HEK293 (cell line): ENCODE measurements around the gene IER2.

Source experiments
- GLIS1 ChIP-seq: fragments of 450-650 bp; formaldehyde crosslinking; IDR thresholded peaks from 2 replicates; pipeline ENCODE4 v1.5.1; 2016; ENCODE audit warnings: missing biosample characterization, missing genetic modification characterization
- HOXD13 ChIP-seq: sonication (generic); formaldehyde crosslinking; IDR thresholded peaks from 2 replicates; pipeline ENCODE4 v1.8.0; 2022; ENCODE audit warnings: missing genetic modification reagents, borderline replicate concordance
- MYNN ChIP-seq: fragments of 450-650 bp; formaldehyde crosslinking; IDR thresholded peaks from 2 replicates; pipeline ENCODE4 v1.5.1; 2016; ENCODE audit warnings: missing biosample characterization, missing genetic modification characterization, borderline replicate concordance
- PRDM6 ChIP-seq: fragments of 450-650 bp; formaldehyde crosslinking; IDR thresholded peaks from 2 replicates; pipeline ENCODE4 v1.5.1; 2017; ENCODE audit warnings: missing biosample characterization, missing genetic modification characterization
- RBAK ChIP-seq: fragments of 450-650 bp; formaldehyde crosslinking; IDR thresholded peaks from 2 replicates; pipeline ENCODE4 v1.5.1; 2016; ENCODE audit warnings: missing biosample characterization, missing genetic modification characterization
- SALL2 ChIP-seq: fragments of 450-650 bp; formaldehyde crosslinking; IDR thresholded peaks from 2 replicates; pipeline ENCODE4 v1.5.0; 2017; ENCODE audit warnings: missing biosample characterization, mild to moderate bottlenecking, missing genetic modification characterization, borderline replicate concordance
- SP3 ChIP-seq: fragments of 450-650 bp; formaldehyde crosslinking; IDR thresholded peaks from 2 replicates; pipeline ENCODE4 v1.5.1; 2016; ENCODE audit warnings: missing biosample characterization, missing genetic modification characterization
- YY2 ChIP-seq: fragments of 450-650 bp; formaldehyde crosslinking; IDR thresholded peaks from 2 replicates; pipeline ENCODE4 v1.5.1; 2016; ENCODE audit warnings: missing biosample characterization, missing genetic modification characterization
- ZBTB8A ChIP-seq: fragments of 450-650 bp; formaldehyde crosslinking; IDR thresholded peaks from 2 replicates; pipeline ENCODE4 v1.5.1; 2016; ENCODE audit warnings: missing biosample characterization, missing genetic modification characterization
- ZFP37 ChIP-seq: fragments of 450-650 bp; formaldehyde crosslinking; IDR thresholded peaks from 2 replicates; pipeline ENCODE4 v1.5.1; 2016; ENCODE audit warnings: missing biosample characterization, missing genetic modification characterization
- ZFP41 ChIP-seq: fragments of 450-650 bp; formaldehyde crosslinking; IDR thresholded peaks from 2 replicates; pipeline ENCODE4 v1.5.1; 2016; ENCODE audit warnings: missing biosample characterization, missing genetic modification characterization, borderline replicate concordance
- ZNF114 ChIP-seq: fragments of 450-650 bp; formaldehyde crosslinking; IDR thresholded peaks from 2 replicates; pipeline ENCODE4 v1.5.0; 2017; ENCODE audit warnings: missing biosample characterization, missing genetic modification characterization
- ZNF121 ChIP-seq: fragments of 450-650 bp; formaldehyde crosslinking; IDR thresholded peaks from 2 replicates; pipeline ENCODE4 v1.5.1; 2016; ENCODE audit warnings: missing biosample characterization, missing genetic modification characterization
- ZNF16 ChIP-seq: fragments of 450-650 bp; formaldehyde crosslinking; IDR thresholded peaks from 2 replicates; pipeline ENCODE4 v1.5.1; 2016; ENCODE audit warnings: low read depth, missing biosample characterization, missing genetic modification characterization
- ZNF175 ChIP-seq: fragments of 450-650 bp; formaldehyde crosslinking; IDR thresholded peaks from 2 replicates; pipeline ENCODE4 v1.5.1; 2016; ENCODE audit warnings: missing biosample characterization, missing genetic modification characterization
- ZNF18 ChIP-seq: fragments of 450-650 bp; formaldehyde crosslinking; IDR thresholded peaks from 2 replicates; pipeline ENCODE4 v1.5.1; 2016; ENCODE audit warnings: missing biosample characterization, missing genetic modification characterization
- ZNF211 ChIP-seq: fragments of 450-650 bp; formaldehyde crosslinking; IDR thresholded peaks from 2 replicates; pipeline ENCODE4 v1.5.1; 2016; ENCODE audit warnings: low read depth, missing biosample characterization, missing genetic modification characterization
- ZNF214 ChIP-seq: fragments of 450-650 bp; formaldehyde crosslinking; IDR thresholded peaks from 2 replicates; pipeline ENCODE4 v1.5.1; 2017; ENCODE audit warnings: missing biosample characterization, mild to moderate bottlenecking, missing genetic modification characterization, borderline replicate concordance
- ZNF23 ChIP-seq: fragments of 450-650 bp; formaldehyde crosslinking; IDR thresholded peaks from 2 replicates; pipeline ENCODE4 v1.5.1; 2016; ENCODE audit warnings: missing biosample characterization, missing genetic modification characterization, borderline replicate concordance
- ZNF239 ChIP-seq: fragments of 450-650 bp; formaldehyde crosslinking; IDR thresholded peaks from 2 replicates; pipeline ENCODE4 v1.5.1; 2016; ENCODE audit warnings: missing biosample characterization, missing genetic modification characterization
- ZNF274 ChIP-seq, 2 experiments: fragments of 200-500 bp in 1 of 2; fragments of 450-650 bp in 1 of 2; sonication (Bioruptor generic) in 1 of 2; formaldehyde crosslinking in 1 of 2; IDR thresholded peaks; 2 replicates each; pipeline versions ENCODE4 v1.5.1 to v1.6.1; 2014 to 2016; ENCODE audit warnings: borderline replicate concordance in 1 of 2, inconsistent platforms in 1 of 2, low read length in 1 of 2, missing biosample characterization in 1 of 2, missing genetic modification characterization in 1 of 2
- ZNF341 ChIP-seq: fragments of 450-650 bp; formaldehyde crosslinking; IDR thresholded peaks from 2 replicates; pipeline ENCODE4; 2016; ENCODE audit warnings: low read depth, missing biosample characterization, missing genetic modification characterization
- ZNF362 ChIP-seq: fragments of 450-650 bp; formaldehyde crosslinking; IDR thresholded peaks from 2 replicates; pipeline ENCODE4 v1.5.1; 2016; ENCODE audit warnings: missing biosample characterization, missing genetic modification characterization
- ZNF391 ChIP-seq: fragments of 450-650 bp; formaldehyde crosslinking; IDR thresholded peaks from 2 replicates; pipeline ENCODE4 v1.5.1; 2016; ENCODE audit warnings: low read depth, missing biosample characterization, missing genetic modification characterization, borderline replicate concordance
- ZNF426 ChIP-seq: fragments of 450-650 bp; formaldehyde crosslinking; IDR thresholded peaks from 2 replicates; pipeline ENCODE4 v1.5.1; 2017; ENCODE audit warnings: missing biosample characterization, missing genetic modification characterization, mild to moderate bottlenecking, inconsistent platforms, moderate library complexity
- ZNF449 ChIP-seq: fragments of 450-650 bp; formaldehyde crosslinking; IDR thresholded peaks from 2 replicates; pipeline ENCODE4 v1.5.1; 2017; ENCODE audit warnings: missing biosample characterization, mild to moderate bottlenecking, missing genetic modification characterization, moderate library complexity
- ZNF473 ChIP-seq: fragments of 450-650 bp; formaldehyde crosslinking; IDR thresholded peaks from 2 replicates; pipeline ENCODE4 v1.5.1; 2017; ENCODE audit warnings: missing biosample characterization, missing genetic modification characterization
- ZNF501 ChIP-seq: fragments of 450-650 bp; formaldehyde crosslinking; IDR thresholded peaks from 2 replicates; pipeline ENCODE4 v1.5.1; 2016; ENCODE audit warnings: missing biosample characterization, missing genetic modification characterization
- ZNF521 ChIP-seq: fragments of 450-650 bp; formaldehyde crosslinking; IDR thresholded peaks from 2 replicates; pipeline ENCODE4 v1.5.1; 2017; ENCODE audit warnings: missing biosample characterization, mild to moderate bottlenecking, missing genetic modification characterization
- ZNF561 ChIP-seq: fragments of 450-650 bp; IDR thresholded peaks from 2 replicates; pipeline ENCODE4 v1.5.1; 2018; ENCODE audit warnings: missing biosample characterization, missing genetic modification characterization, borderline replicate concordance
- ZNF654 ChIP-seq: fragments of 450-650 bp; formaldehyde crosslinking; IDR thresholded peaks from 2 replicates; pipeline ENCODE4 v1.5.1; 2016; ENCODE audit warnings: low read depth, missing biosample characterization, missing genetic modification characterization
- ZNF785 ChIP-seq: fragments of 450-650 bp; formaldehyde crosslinking; IDR thresholded peaks from 2 replicates; pipeline ENCODE4 v1.5.1; 2016; ENCODE audit warnings: missing biosample characterization, missing genetic modification characterization
- ZNF791 ChIP-seq: fragments of 450-650 bp; formaldehyde crosslinking; IDR thresholded peaks from 2 replicates; pipeline ENCODE4 v1.5.1; 2016; ENCODE audit warnings: missing biosample characterization, missing genetic modification characterization
- ZNF830 ChIP-seq: fragments of 450-650 bp; IDR thresholded peaks from 2 replicates; pipeline ENCODE4 v1.5.0; 2018; ENCODE audit warnings: missing biosample characterization, missing genetic modification characterization, low read depth, mild to moderate bottlenecking, moderate library complexity
- ZSCAN30 ChIP-seq: fragments of 450-650 bp; IDR thresholded peaks from 2 replicates; pipeline ENCODE4 v1.5.1; 2018; ENCODE audit warnings: missing biosample characterization, mild to moderate bottlenecking, missing genetic modification characterization, moderate library complexity

IER2 gene

DNA sequence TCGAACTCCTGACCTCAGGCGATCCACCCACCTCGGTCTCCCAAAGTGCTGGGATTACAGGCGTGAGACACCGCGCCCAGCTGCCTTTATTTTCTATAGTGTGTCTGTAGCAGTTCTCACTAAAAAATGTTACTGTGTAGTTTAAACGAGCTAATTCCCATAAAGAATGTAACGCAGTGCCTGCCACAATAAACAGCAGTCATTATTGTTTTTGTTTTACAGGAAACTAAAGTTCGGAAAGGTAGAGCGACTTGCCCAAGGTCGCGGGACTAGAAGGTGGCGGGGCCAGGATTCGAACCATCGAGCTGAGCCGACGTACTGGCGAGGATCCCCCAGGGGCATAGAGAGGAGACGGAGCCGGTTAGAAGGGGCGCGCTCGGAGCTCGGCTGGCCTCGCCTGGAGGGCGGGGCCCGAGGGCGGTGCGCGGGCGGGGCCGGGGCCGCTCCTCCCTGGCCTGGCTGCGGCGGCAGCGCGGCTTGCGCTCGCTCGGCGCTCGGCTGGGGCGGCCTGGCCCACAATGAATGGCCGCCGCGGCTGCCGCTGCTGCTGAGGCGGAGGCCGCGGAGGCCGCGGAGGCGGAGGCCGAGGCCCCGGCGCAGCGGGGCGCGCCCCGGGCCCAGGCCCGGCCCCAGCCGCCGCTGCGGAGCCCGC, 32.3 kb upstream of the IER2 start, which contains the start of gene NACC1 (continued):
- TF ChIP-seq GLIS1: no peak; the same call in 1 of the 2 replicates
- no peak for TF ChIP-seq HOXD13 (CRISPR knock-in tag)
- TF ChIP-seq ZNF521 (tag by site-specific recombination): no peak
- no peak for TF ChIP-seq ZBTB8A (tag by site-specific recombination)
- TF ChIP-seq ZNF501: no peak
- TF ChIP-seq ZNF211 (tag by site-specific recombination): no peak
- TF ChIP-seq ZNF654 (tag by site-specific recombination): no peak
- no peak for TF ChIP-seq ZNF239
- peak; percentile 55; the same call in 1 of the 2 replicates for TF ChIP-seq ZNF18
- TF ChIP-seq ZNF473 (tag by site-specific recombination): no peak
- no peak for TF ChIP-seq ZNF23 (tag by site-specific recombination)
- TF ChIP-seq ZNF121 (tag by site-specific recombination): no peak
- TF ChIP-seq ZFP41 (tag by site-specific recombination): no peak
- no peak for TF ChIP-seq ZNF362
- no peak for TF ChIP-seq ZNF214 (tag by site-specific recombination)
- no peak for TF ChIP-seq ZFP37
- TF ChIP-seq ZNF561: 0 out of 2 replicates have a peak, but pooled peaks have one; percentile 35
- TF ChIP-seq ZNF274 (IDR thresholded peaks at IDR 0.05; ENCODE audit: low read length): no peak
- no peak for TF ChIP-seq ZNF274 (tag by site-specific recombination; IDR thresholded peaks at IDR 0.05; ENCODE audit: borderline replicate concordance)
- TF ChIP-seq MYNN (tag by site-specific recombination): no peak
- peak; percentile 67 for TF ChIP-seq SP3 (tag by site-specific recombination)
- no peak for TF ChIP-seq ZNF391 (tag by site-specific recombination)
- TF ChIP-seq ZNF175: no peak
- TF ChIP-seq ZNF426 (tag by site-specific recombination): no peak
- no peak for TF ChIP-seq ZNF341 (tag by site-specific recombination)
- TF ChIP-seq YY2 (tag by site-specific recombination): no peak
- TF ChIP-seq SALL2 (tag by site-specific recombination): no peak
- no peak for TF ChIP-seq ZNF785
- no peak for TF ChIP-seq PRDM6 (tag by site-specific recombination)
- TF ChIP-seq ZSCAN30 (tag by site-specific recombination): 0 out of 2 replicates have a peak, but pooled peaks have one; percentile 27
- no peak for TF ChIP-seq ZNF16 (tag by site-specific recombination)
- no peak for TF ChIP-seq ZNF114 (tag by site-specific recombination)
- TF ChIP-seq ZNF830: no peak
- no peak for TF ChIP-seq ZNF791
- no peak for TF ChIP-seq RBAK (tag by site-specific recombination)
- TF ChIP-seq ZNF449: 0 out of 2 replicates have a peak, but pooled peaks have one; percentile 37
